SK-N-MC (cell line): ENCODE data around the gene CD2AP.

Source experiments
- EZH2 ChIP-seq: fragments of 200-600 bp; sonication (generic); IDR thresholded peaks from one replicate; pipeline ENCODE4 v1.6.1; 2017; ENCODE audit warnings: antibody characterized with exemption
- FOXP2 ChIP-seq: optimal IDR thresholded peaks from 2 replicates; pipeline ENCODE3; 2011; ENCODE audit warnings: mild to moderate bottlenecking, moderate library complexity; ENCODE audit not compliant: insufficient read depth; ENCODE audit errors: extremely low read length, control extremely low read depth
- POLR2AphosphoS5 ChIP-seq: IDR thresholded peaks from 2 replicates; pipeline ENCODE4 v1.6.1; 2012; ENCODE audit warnings: mild to moderate bottlenecking, low read depth, low read length, borderline replicate concordance

DNA sequence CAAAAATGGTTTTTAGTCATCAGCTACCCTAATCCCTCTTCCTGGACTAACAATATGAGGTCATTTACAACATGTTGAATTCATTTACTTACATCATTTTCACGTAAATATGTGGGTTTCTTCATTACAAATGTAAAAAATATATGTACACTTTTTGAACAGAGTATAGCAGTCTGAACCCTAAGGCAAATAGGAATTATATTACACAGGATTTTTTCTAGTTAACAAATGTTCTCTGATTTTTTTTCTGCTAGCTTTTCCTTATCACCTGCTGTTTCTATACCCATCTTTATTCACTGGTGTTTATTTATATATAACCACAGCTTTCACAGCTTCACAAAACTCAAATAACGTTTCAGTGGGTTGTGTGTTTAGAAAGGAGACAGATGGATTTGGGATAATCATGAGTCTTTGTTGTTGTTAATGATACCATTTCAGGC lies 21.0 kb upstream of the CD2AP start:
- no peak for TF ChIP-seq EZH2
- no peak for TF ChIP-seq POLR2AphosphoS5
- TF ChIP-seq FOXP2: no peak
